GM12864 (cell line): Measurements from ENCODE around the gene PRMT7.

ENCODE experiments used
- DNase-seq: peaks from one replicate; pipeline ENCODE4 v3.0.0-alpha.2; 2011; ENCODE audit warnings: low read depth
- H3K4me3 ChIP-seq: 2 replicates; pipeline ENCODE4 v1.5.1; 2011; ENCODE audit warnings: mild to moderate bottlenecking, low read depth, low read length, control low read depth
- CTCF ChIP-seq: IDR thresholded peaks from 2 replicates; pipeline ENCODE4 v1.5.1; 2011; ENCODE audit warnings: low read depth, mild to moderate bottlenecking, moderate library complexity, low read length, control low read depth, inconsistent platforms; ENCODE audit errors: missing control alignments

The PRMT7 gene

DNA sequence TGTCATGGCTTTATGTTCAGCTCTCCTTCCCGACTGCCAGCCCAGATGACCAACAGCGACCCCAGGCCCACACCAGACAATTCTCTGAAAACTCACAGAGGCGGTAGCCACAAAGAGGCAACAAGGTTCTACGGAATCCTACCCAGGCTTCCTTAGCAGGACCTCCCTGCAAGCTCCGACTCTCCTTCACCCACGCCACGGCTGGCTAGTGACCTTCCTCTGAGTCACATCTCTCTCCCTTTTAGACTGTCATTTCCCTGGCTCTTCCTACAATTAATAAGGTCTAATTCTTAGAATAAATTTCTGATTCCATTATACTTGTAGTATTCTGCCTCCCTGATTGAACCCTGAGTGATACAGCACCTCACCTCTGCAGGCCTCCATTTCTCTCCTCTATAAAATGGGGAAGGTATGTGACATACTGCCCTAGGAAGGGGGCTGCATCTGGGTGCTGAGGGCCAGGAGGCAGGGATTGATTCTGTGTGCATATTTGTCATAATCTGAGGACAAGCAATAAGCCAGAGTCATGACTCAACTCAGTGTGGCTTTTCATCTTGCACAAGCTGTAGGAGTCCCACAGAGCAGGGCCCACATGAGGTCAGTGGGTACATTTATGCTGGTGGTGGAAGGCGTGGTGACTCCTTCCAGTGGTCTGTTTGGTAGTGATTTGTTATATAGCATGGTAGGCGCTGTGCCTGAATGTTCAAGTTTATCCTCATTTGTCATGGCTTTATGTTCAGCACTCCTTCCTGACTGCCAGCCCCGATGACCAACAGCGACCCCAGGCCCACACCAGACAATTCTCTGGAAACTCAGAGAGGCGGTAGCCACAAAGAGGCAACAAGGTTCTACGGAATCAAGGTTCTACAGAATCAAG is 91.3 kb downstream of the PRMT7 start:
- TF ChIP-seq CTCF = no peak
- H3K4me3 ChIP-seq = no peak overlapping the region
- DNase-seq = no peak

DNA sequence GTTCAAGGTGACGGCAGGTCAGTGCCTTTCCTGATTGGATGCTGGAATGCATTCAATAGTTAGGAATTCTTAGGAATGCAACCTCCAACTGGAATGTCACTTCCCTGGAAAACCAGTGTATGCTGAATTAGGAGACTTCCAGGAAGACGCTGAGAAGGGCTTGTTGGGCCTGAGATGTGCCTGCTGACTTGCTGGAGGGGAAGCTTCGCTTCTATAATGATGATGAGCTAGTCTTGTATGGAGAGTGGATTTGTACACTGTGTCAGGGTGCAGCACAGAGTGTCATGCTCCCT is 91.9 kb downstream of the PRMT7 start:
- no peak for DNase-seq

DNA sequence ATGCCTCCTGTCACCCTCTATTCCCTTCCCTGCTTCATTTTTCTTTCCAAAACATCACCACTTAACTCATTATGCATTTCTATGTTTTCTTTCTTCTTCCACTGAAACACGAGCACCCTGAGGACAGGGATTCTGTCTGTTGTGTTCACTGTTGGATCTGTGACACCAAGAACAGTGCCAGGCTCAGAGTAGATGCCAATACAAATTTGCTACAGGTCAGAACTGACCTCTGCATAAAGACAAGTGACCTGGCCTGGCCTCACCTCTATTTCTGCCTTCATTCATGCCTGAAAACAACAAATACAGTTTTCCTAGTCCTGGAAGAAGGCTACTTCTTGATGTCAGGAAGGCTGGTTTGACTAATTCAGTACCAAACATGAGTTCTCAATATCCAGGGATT is 92.4 kb downstream of the PRMT7 start:
- no peak overlapping the region for H3K4me3 ChIP-seq
- no peak for TF ChIP-seq CTCF
- DNase-seq = no peak

More for the DNA sequence above, 91.9 kb downstream of the PRMT7 start:
- no peak overlapping the region for H3K4me3 ChIP-seq
- TF ChIP-seq CTCF = no peak

DNA sequence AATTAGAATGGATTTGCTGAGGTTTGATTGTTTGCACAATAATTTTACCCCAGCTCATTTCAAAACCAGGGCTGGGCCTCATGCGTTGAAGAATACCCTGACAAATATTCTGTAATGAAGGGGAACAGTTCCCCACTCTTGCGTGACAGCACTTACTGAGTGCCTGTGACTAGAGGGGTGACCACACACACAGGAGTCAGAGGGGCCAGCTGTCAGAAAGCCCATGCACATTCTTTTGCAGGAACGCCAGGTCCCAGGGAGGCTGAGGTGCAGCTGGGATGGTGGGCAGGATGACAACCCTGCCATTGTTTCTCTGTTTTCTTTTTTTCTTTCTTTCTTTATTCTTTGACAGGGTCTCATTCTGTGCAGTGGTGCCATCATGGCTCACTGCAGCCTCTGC is 92.9 kb downstream of the PRMT7 start:
- DNase-seq = no peak
- H3K4me3 ChIP-seq = no peak overlapping the region
- TF ChIP-seq CTCF = no peak

- no peak for DNase-seq
- no peak overlapping the region for H3K4me3 ChIP-seq
- TF ChIP-seq CTCF = no peak
These were observed 94.0 kb downstream of the PRMT7 start for GRCh38 chr16:68404736-68405345.

GRCh38 chr16:68406458-68407152 is 95.8 kb downstream of the PRMT7 start:
- no peak overlapping the region for H3K4me3 ChIP-seq
- no peak for DNase-seq
- TF ChIP-seq CTCF = no peak
